Ishikawa (cell line): ENCODE measurements around the gene TGFB3.

Experiments used
- CEBPB ChIP-seq: IDR thresholded peaks from 2 replicates; pipeline ENCODE4 v1.6.1; 2012
- CREB1 ChIP-seq: IDR thresholded peaks from 2 replicates; pipeline ENCODE4 v1.6.1; 2012; ENCODE audit warnings: low read depth
- EGR1 ChIP-seq: IDR thresholded peaks from 2 replicates; pipeline ENCODE4 v1.6.1; 2012
- EP300 ChIP-seq: IDR thresholded peaks from 2 replicates; pipeline ENCODE4 v1.6.1; 2012; ENCODE audit warnings: borderline replicate concordance
- FOXM1 ChIP-seq: IDR thresholded peaks from 2 replicates; pipeline ENCODE4 v1.6.1; 2012; ENCODE audit warnings: low read depth, borderline replicate concordance
- NFIC ChIP-seq: IDR thresholded peaks from 2 replicates; pipeline ENCODE4 v1.6.1; 2012
- RAD21 ChIP-seq: IDR thresholded peaks from 2 replicates; pipeline ENCODE4 v1.6.1; 2012; ENCODE audit warnings: low read depth
- TAF1 ChIP-seq: IDR thresholded peaks from 2 replicates; pipeline ENCODE4 v1.6.1; 2012; ENCODE audit warnings: low read depth, mild to moderate bottlenecking
- TCF12 ChIP-seq: IDR thresholded peaks from 2 replicates; pipeline ENCODE4 v1.6.1; 2012; ENCODE audit warnings: low read depth
- TEAD4 ChIP-seq: IDR thresholded peaks from 2 replicates; pipeline ENCODE4 v1.6.1; 2012
- YY1 ChIP-seq: IDR thresholded peaks from 2 replicates; pipeline ENCODE4 v1.6.1; 2012; ENCODE audit warnings: low read depth
- ZBTB7A ChIP-seq: IDR thresholded peaks from 2 replicates; pipeline ENCODE4 v1.6.1; 2012; ENCODE audit warnings: low read depth
- TF ChIP-seq, protein P1 (sequence below): IDR thresholded peaks from 2 replicates; pipeline ENCODE4 v1.6.1; 2012; ENCODE audit warnings: low read depth, mild to moderate bottlenecking
- TF ChIP-seq, protein P2 (sequence below): IDR thresholded peaks from 2 replicates; pipeline ENCODE4 v1.6.1; 2012
- TF ChIP-seq, protein P3 (sequence below): IDR thresholded peaks from 2 replicates; pipeline ENCODE4 v1.6.1; 2012

Gene TGFB3

DNA sequence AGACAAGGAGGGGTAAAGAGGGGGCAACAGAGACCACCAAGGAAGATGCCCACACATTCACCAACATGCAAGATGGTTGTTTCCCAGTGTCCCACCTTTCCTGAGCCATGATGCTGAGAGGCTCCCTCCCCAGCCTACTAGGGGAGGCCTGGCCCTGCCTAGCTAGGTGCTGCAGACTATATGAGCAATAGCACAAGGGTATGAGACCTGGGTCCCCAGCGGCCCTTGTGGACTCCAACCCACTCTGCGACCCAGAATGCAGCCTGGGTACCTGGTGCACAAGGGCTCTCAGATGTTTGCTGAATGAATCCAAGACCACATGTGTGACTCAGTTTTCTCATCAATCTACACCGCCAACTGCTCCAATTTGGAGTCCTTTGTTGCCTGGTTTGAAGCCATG, 13.9 kb downstream of the TGFB3 start:
- TF ChIP-seq ZBTB7A, result no peak
- TF ChIP-seq RAD21, result no peak
- TF ChIP-seq CEBPB, result no peak
- TF ChIP-seq, protein P1, sequence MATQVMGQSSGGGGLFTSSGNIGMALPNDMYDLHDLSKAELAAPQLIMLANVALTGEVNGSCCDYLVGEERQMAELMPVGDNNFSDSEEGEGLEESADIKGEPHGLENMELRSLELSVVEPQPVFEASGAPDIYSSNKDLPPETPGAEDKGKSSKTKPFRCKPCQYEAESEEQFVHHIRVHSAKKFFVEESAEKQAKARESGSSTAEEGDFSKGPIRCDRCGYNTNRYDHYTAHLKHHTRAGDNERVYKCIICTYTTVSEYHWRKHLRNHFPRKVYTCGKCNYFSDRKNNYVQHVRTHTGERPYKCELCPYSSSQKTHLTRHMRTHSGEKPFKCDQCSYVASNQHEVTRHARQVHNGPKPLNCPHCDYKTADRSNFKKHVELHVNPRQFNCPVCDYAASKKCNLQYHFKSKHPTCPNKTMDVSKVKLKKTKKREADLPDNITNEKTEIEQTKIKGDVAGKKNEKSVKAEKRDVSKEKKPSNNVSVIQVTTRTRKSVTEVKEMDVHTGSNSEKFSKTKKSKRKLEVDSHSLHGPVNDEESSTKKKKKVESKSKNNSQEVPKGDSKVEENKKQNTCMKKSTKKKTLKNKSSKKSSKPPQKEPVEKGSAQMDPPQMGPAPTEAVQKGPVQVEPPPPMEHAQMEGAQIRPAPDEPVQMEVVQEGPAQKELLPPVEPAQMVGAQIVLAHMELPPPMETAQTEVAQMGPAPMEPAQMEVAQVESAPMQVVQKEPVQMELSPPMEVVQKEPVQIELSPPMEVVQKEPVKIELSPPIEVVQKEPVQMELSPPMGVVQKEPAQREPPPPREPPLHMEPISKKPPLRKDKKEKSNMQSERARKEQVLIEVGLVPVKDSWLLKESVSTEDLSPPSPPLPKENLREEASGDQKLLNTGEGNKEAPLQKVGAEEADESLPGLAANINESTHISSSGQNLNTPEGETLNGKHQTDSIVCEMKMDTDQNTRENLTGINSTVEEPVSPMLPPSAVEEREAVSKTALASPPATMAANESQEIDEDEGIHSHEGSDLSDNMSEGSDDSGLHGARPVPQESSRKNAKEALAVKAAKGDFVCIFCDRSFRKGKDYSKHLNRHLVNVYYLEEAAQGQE, result no peak
- no peak for TF ChIP-seq TAF1
- TF ChIP-seq NFIC, result no peak
- TF ChIP-seq YY1, result no peak

DNA sequence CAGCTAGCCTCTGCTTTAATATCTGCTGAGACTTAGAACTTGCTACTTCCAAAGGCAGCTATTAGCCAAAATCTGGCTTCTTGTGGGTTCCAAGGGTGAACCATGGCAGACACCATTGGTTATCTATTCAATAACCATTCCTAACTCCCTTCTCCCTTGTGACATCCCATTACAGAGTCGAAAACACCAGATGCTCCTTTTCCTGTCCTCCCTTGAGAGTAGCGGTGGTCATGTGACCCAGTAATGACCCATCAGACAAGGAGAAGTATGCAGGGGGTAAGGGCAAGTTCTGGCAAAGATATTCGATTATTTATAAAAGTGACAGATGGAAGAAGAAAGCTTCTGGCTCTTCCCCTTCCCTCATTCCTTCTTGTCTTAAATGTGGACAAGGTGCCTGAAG, 20.1 kb downstream of the TGFB3 start:
- no peak for TF ChIP-seq CREB1
- TF ChIP-seq, protein P2, sequence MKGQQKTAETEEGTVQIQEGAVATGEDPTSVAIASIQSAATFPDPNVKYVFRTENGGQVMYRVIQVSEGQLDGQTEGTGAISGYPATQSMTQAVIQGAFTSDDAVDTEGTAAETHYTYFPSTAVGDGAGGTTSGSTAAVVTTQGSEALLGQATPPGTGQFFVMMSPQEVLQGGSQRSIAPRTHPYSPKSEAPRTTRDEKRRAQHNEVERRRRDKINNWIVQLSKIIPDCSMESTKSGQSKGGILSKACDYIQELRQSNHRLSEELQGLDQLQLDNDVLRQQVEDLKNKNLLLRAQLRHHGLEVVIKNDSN, result peak; percentile 33; the same call in 1 of the 2 replicates

DNA sequence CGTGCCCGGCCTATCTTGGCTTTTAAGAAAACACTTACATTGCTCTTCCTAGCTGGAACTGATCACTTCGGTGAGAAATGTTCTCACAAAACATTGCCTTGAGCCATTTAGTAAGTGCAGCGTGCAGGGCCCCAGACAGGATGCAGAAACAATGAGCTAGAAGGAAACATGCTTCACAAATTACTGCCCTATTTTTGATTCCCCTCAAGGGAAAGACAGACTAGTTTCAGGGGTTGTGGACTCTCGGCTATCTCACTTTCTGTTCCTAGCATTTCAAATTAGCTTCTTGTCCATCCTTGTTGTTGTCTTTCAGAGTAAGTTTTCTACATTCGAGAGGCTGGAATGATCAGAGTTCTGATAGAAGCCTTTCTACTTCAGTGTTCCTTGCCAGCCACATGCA, 21.6 kb downstream of the TGFB3 start:
- TF ChIP-seq, protein P3, sequence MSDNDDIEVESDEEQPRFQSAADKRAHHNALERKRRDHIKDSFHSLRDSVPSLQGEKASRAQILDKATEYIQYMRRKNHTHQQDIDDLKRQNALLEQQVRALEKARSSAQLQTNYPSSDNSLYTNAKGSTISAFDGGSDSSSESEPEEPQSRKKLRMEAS, result no peak
- TF ChIP-seq FOXM1 (no peak), TCF12 (no peak), TEAD4 (no peak), CREB1 (no peak), YY1 (no peak), NFIC (no peak), TAF1 (no peak), RAD21 (no peak), EGR1 (no peak), ZBTB7A (no peak), CEBPB (no peak)
- TF ChIP-seq, protein P2, result no peak
- TF ChIP-seq, protein P1, result no peak

DNA sequence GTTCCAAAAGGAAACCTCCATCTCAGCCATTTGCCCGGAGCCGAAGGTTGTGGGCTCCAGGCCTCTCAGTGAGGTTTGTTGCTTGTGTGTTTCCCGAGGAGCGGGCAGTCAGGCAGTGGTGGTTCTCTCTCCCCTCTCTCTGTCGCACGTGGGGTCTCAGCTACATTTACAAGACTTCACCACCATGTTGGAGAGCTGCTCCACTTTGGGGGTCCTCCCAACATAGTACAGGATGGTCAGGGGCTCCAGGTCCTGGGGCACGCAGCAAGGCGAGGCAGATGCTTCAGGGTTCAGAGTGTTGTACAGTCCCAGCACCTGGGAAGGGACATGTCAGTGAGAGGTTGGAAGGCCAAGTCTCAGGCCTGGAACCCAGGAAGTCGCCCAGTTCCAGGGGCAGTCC, 22.8 kb downstream of the TGFB3 start:
- TF ChIP-seq CREB1 (no peak), YY1 (no peak), TCF12 (no peak), FOXM1 (no peak)

DNA sequence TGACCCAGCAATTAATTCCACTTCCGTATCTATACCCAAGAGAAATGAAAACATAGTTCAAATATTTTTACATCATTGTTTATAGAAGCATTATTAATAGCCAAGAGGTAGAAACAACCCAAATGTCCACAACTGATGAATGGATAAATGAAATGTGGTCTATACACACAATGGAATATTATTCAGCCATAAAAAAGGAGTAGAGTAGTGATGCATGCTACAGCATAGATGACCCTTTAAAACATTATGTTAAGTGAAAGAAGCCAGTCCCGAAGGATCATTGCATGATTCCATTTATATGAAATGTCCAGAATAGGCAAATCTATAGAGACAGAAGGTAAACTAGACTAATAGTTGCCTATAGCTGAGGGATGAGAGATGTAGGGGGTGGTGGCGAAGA, 29.3 kb downstream of the TGFB3 start:
- TF ChIP-seq, protein P1, result no peak
- no peak for TF ChIP-seq EGR1
- TF ChIP-seq RAD21, result no peak
- TF ChIP-seq, protein P3, result no peak
- no peak for TF ChIP-seq NFIC
- no peak for TF ChIP-seq TEAD4
- TF ChIP-seq ZBTB7A, result no peak
- TF ChIP-seq CREB1, result no peak
- TF ChIP-seq TCF12, result no peak
- no peak for TF ChIP-seq EP300

DNA sequence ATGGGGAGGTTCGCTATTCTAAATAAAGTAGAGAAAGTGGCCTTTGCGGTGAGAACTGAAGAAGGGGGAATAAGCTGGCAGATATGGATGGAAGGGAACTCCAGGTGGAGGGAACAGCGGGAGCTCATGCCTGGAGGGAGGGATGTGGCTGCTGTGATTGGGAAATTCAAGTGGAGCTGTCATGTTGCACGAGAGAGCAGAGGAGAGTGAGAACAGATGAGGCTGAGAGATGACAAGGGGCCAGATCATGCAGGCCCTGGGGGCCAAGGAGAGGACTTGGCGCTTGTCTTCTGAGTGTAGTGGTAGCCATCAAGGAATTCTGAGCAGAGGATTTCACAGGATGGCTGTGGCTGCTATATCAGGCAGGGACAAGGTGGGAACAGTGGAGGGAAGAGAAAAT, 35.0 kb downstream of the TGFB3 start:
- TF ChIP-seq ZBTB7A, result no peak
- no peak for TF ChIP-seq EP300
- no peak for TF ChIP-seq EGR1
- no peak for TF ChIP-seq TAF1
- TF ChIP-seq FOXM1, result no peak
- no peak for TF ChIP-seq CREB1
- no peak for TF ChIP-seq CEBPB
- TF ChIP-seq, protein P1, result no peak
- no peak for TF ChIP-seq RAD21
- no peak for TF ChIP-seq NFIC
- no peak for TF ChIP-seq TCF12
- TF ChIP-seq, protein P3, result no peak
- TF ChIP-seq TEAD4, result no peak
- TF ChIP-seq, protein P2, result no peak
- TF ChIP-seq YY1, result no peak
